Measurements from ENCODE around the gene DGUOK.
"Not testable (repeated sequence)": the region's sequence is repeated elsewhere in the genome, so short reads cannot be mapped to it uniquely, and the experiment has no call there.

Gene DGUOK

GRCh38 chr2:73926493-73927327 is at the start of gene DGUOK:
Gene DGUOK (plus strand): TSS chr2:73926880. CDS start chr2:73926911, 31 bp downstream.
- peak within 1 kb of the TSS; percentile 88 for H3K27ac ChIP-seq
- no peak for TF ChIP-seq CTCF (conservative IDR thresholded peaks at IDR 0.05)

- peak overlapping the region; percentile 72 for H3K27ac ChIP-seq
- TF ChIP-seq CTCF (conservative IDR thresholded peaks at IDR 0.05): no peak
Measured at GRCh38 chr2:73877071-73877802, 49.4 kb upstream of the DGUOK start.

- peak overlapping the region; percentile 72 for H3K27ac ChIP-seq
Measured at GRCh38 chr2:73877984-73878383, 48.7 kb upstream of the DGUOK start.

- H3K27ac ChIP-seq: no peak overlapping the region
- TF ChIP-seq CTCF (conservative IDR thresholded peaks at IDR 0.05): no peak
Measured at GRCh38 chr2:73885406-73885805, 41.3 kb upstream of the DGUOK start.

DNA sequence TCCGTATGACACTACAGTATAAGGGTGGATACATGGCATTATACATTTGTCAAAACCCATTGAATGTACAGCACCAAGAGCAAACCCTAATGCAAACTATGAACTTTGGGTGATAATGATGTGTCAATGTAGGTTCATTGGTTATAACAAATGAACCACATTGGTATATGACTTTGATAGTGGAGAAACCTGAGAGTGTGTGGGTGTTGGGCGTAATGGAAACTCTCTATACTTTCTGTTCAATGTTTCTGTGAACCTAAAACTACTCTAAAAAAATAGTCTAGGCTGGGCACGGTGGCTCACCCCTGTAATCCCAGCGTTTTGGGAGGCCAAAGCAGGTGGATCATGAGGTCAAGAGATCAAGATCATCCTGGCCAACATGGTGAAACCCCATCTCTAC is 40.3 kb upstream of the DGUOK start:
- no peak for TF ChIP-seq CTCF (conservative IDR thresholded peaks at IDR 0.05)
- no peak overlapping the region for H3K27ac ChIP-seq

DNA sequence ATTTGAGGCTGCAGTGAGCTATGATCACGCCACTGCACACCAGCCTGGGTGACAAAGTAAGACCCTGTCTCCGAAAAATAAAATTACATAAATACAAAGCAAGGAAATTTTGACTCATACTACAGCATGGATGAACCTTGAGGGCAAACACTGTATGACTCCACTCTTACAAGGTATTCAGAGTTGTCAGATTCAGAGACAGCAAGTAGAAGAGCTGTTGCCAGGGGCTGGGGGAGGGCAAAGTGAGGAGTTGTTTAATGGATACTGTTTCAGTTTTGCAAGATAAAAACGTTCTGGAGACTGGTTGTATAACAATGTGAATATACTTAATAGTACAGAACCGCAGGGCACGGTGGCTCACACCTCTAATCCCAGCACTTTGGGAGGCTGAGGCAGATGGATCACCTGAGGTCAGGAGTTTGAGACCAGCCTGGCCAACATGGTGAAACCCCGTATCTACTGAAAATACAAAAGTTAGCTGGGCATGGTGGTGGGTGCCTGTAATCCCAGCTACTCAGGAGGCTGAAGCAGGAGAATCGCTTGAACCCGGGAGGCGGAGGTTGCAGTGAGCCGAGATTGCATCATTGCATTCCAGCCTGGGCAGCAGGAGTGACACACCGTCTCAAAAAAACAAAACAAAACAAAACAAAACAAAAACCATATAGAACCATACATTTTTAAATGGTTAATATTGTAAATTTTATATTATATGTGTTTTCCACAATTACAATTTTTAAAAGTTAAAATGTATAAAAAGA is 38.9 kb upstream of the DGUOK start:
- H3K27ac ChIP-seq: not testable (repeated sequence)

GRCh38 chr2:73888388-73888787 is 38.3 kb upstream of the DGUOK start:
- H3K27ac ChIP-seq: no peak overlapping the region
- no peak for TF ChIP-seq CTCF (conservative IDR thresholded peaks at IDR 0.05)

DNA sequence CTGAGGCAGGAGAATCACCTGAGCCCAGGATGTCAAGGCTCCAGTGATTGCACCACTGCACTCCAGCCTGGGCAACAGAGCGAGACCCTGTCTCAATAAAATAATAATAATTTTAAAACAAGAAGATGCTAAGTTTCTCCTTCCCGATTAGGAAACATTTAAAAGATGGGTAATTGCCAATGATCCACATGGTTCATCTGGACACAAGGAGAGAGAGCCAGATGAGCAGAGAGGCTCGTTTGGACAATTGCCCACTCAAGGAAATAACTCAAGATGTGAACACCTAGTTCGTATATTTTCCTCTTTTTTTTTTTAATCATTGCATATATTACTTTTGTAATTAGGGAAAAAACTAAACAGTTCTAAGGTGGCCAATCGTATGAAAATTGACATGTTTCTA is 37.5 kb upstream of the DGUOK start:
- TF ChIP-seq CTCF (conservative IDR thresholded peaks at IDR 0.05): no peak
- H3K27ac ChIP-seq: no peak overlapping the region

All from VCaP (cell line).